Heart left ventricle (tissue), 13 donors: ENCODE data around the gene KATNAL1.

ENCODE experiments used
- POLR2A ChIP-seq, 2 donors: fragments of 450-650 bp; IDR thresholded peaks; one replicate each; pipeline ENCODE4 v1.6.1; 2017; ENCODE audit warnings: antibody characterized with exemption in 2 of 2, mild to moderate bottlenecking in 2 of 2, moderate library complexity in 2 of 2
- TF ChIP-seq, protein P1 (sequence below), 12 donors: fragments of 200-600 bp; sonication (generic) in 4 of 12; IDR thresholded peaks; one replicate each; pipeline versions ENCODE4 v1.5.0 to v1.8.0; 2018 to 2022; ENCODE audit warnings: antibody characterized with exemption in 12 of 12, mild to moderate bottlenecking in 5 of 12
- donor health status: ischemic (EF 13 %, LVEDD 7.1; RV severe dilation, severe dysfunction).
- donor health status: DM: no; HTN: yes; CAD: no.
- donor health status: DM: no; HTN: no; CAD: no.
- donor health status: ischemic (EF 25% LVEDD 6.9; RV normal size, moderate dysfunction).
- donor health status: ischemic (EF 25% LVEDD 5.7; RV mildly dilated, moderate dysfunction).
- donor health status: ischemic (EF 35%, LVEDD 5.7; RV mildly dilated, moderate dysfunction).
- donor health status: nonischemic (EF 11% LVEDD 7.7; RV severe dilation, severe dysfunction).
- donor health status: DM: yes; HTN: yes; CAD: no.
- donor health status: PGD.
- donor health status: ischemic (EF 29% LVEDD 5.4; RV normal size, mild dysfunction).
- donor health status: nonischemic (EF 23%, LVEDD 6.1; RV moderate dilation, normal function).

GRCh38 chr13:30318026-30318425, 10.7 kb upstream of the KATNAL1 start:
- TF ChIP-seq, protein P1, sequence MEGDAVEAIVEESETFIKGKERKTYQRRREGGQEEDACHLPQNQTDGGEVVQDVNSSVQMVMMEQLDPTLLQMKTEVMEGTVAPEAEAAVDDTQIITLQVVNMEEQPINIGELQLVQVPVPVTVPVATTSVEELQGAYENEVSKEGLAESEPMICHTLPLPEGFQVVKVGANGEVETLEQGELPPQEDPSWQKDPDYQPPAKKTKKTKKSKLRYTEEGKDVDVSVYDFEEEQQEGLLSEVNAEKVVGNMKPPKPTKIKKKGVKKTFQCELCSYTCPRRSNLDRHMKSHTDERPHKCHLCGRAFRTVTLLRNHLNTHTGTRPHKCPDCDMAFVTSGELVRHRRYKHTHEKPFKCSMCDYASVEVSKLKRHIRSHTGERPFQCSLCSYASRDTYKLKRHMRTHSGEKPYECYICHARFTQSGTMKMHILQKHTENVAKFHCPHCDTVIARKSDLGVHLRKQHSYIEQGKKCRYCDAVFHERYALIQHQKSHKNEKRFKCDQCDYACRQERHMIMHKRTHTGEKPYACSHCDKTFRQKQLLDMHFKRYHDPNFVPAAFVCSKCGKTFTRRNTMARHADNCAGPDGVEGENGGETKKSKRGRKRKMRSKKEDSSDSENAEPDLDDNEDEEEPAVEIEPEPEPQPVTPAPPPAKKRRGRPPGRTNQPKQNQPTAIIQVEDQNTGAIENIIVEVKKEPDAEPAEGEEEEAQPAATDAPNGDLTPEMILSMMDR (IDR thresholded peaks at IDR 0.05) = no peak
- no peak for TF ChIP-seq POLR2A (IDR thresholded peaks at IDR 0.05)
